GM18505 (cell line): ENCODE data around the gene HTR3A.

Experiments used
- ATAC-seq: cut with Tn5 transposase; IDR thresholded peaks from one replicate; pipeline ENCODE4 v1.9.1; 2021; ENCODE audit not compliant: unreplicated experiment
- POLR2A ChIP-seq: IDR thresholded peaks from 4 replicates; pipeline ENCODE4 v1.6.1; 2011; ENCODE audit warnings: borderline replicate concordance; ENCODE audit not compliant: insufficient read depth, insufficient read length; ENCODE audit errors: extremely low read depth

HTR3A gene

DNA sequence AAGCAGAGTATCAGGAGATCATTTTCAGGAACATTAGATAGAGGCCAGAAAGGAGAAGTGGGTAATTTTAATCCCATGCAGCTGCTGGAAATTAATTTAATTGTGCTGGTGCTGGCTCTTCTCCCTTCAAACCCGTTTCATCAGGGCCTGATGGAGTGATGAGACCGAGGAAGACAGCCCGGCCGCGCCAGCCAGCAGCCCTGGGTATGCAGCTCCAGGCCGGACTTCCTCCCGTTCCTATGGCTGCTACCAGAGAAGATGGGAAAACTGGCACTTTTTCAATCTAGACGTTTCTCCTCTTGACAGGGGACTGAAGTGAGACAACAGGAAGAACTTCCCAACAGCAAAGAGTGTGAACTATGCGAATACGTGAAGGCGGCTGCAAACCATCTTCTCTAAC is 60.0 kb downstream of the HTR3A start:
- TF ChIP-seq POLR2A = no peak
- no peak for ATAC-seq

- ATAC-seq = no peak
- TF ChIP-seq POLR2A = no peak
These were observed 61.4 kb downstream of the HTR3A start for GRCh38 chr11:114036147-114036811.

- no peak for TF ChIP-seq POLR2A
These were observed 62.0 kb downstream of the HTR3A start for GRCh38 chr11:114036958-114037357.

GRCh38 chr11:114039551-114039950 is 64.6 kb downstream of the HTR3A start:
- ATAC-seq = no peak
- no peak for TF ChIP-seq POLR2A

More at GRCh38 chr11:114036958-114037357, 62.0 kb downstream of the HTR3A start:
- no peak for ATAC-seq
